ENCODE measurements around the gene TBC1D22A. TPM values are rescaled to one million over a fixed set of nuclear protein-coding genes. Genes with fewer than 3 reads are reported as not detected.

The TBC1D22A gene
- total RNA-seq, 4 donors from 2014 or later = 31.2 to 111 (median 41.8) TPM

DNA sequence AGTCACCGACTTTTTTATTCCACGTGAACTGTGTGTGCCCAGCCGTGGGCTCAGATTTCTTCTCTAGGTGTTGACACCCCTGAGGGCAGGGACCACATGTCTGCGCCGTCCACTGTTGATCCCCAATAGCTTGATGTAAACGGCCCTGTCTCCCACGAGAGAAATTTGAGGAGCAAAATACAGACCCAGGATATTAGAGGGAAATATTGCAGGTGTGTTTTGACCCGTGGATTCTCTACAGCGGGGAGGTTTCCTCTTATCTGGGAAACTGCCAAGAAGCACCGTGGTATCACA lies 437.5 kb downstream of the TBC1D22A start:
- intact Hi-C loops (cut with DNase I; ENCODE audit: low total_unique reads) = no loop called here
- no peak for DNase-seq
- TF ChIP-seq POLR2AphosphoS5 (IDR thresholded peaks at IDR 0.05) (no peak), POLR2A (IDR thresholded peaks at IDR 0.05) (no peak), EP300 (IDR thresholded peaks at IDR 0.05; ENCODE audit: low read depth) (no peak)
- TF ChIP-seq, protein P1, sequence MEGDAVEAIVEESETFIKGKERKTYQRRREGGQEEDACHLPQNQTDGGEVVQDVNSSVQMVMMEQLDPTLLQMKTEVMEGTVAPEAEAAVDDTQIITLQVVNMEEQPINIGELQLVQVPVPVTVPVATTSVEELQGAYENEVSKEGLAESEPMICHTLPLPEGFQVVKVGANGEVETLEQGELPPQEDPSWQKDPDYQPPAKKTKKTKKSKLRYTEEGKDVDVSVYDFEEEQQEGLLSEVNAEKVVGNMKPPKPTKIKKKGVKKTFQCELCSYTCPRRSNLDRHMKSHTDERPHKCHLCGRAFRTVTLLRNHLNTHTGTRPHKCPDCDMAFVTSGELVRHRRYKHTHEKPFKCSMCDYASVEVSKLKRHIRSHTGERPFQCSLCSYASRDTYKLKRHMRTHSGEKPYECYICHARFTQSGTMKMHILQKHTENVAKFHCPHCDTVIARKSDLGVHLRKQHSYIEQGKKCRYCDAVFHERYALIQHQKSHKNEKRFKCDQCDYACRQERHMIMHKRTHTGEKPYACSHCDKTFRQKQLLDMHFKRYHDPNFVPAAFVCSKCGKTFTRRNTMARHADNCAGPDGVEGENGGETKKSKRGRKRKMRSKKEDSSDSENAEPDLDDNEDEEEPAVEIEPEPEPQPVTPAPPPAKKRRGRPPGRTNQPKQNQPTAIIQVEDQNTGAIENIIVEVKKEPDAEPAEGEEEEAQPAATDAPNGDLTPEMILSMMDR (IDR thresholded peaks at IDR 0.05) = no peak
- WGBS, 2 donors (ENCODE audit: low coverage in 1 of 2) = 65% methylated on average over 10 of the region's 10 CpGs; no CpG with 5 or more reads in 1 of the 2 donors
- Histone ChIP-seq H3K27me3 (peaks cover 2% of the 10 kb centered on the region), H3K9me3 (no peaks in the 10 kb centered on the region), H3K4me1 (no peaks in the 10 kb centered on the region), H3K36me3 (no peaks in the 10 kb centered on the region), H3K27ac (no peak overlapping the region), H3K4me3 (no peak overlapping the region)
- in situ Hi-C loops (cut with MboI; ENCODE audit: low pct_ligation_motif_present in 1 of 4, low pct_unique_long_range_greater_than_20kb in 1 of 4, low sequenced_read_pairs in 3 of 4) = no loop called here

DNA sequence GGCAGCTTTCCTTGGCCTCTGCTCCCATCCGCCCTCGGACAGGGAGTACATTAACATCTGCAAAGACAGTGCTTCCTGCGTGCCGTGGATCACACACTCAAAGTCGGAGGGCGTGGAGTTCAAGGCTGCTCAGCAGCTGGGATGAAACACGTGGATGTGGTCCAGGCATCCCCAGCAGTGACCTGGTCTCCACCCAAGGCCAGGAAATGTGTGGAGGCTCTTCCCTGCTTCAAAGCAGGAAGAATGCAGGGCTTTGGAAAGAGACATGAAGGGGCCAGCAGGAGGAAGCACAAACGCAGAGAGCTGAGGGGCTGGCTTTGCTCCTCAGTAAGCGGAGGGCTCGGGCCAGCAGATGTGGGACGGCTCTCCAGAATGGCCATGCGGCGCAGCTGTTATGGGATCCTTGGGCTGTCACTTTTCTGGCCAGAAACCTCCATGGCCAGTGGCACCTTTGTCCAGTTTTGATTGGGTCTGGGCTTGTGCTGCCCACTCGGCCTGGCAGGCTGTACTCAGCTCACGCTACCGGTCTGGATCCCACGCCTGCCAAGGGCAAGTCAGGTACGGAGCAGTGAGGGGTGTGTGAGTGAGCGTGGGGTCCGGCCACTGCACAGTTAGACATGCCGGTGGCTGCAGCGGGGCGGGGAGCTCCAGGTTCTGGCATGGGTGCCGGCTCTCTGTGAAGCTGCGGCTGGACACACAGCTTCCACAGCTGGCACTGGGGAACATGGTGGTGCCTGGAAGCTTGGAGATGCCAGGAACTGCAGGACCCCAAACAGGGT lies 438.0 kb downstream of the TBC1D22A start:
- DNase-seq = no peak
- TF ChIP-seq, protein P1 (IDR thresholded peaks at IDR 0.05) = no peak
- TF ChIP-seq EP300 (IDR thresholded peaks at IDR 0.05; ENCODE audit: low read depth) = no peak
- no peak for TF ChIP-seq POLR2AphosphoS5 (IDR thresholded peaks at IDR 0.05)
- TF ChIP-seq POLR2A (IDR thresholded peaks at IDR 0.05) = no peak
- in situ Hi-C loops (cut with MboI; ENCODE audit: low pct_ligation_motif_present in 1 of 4, low pct_unique_long_range_greater_than_20kb in 1 of 4, low sequenced_read_pairs in 3 of 4) (no loop called here), intact Hi-C loops (cut with DNase I; ENCODE audit: low total_unique reads) (no loop called here)
- Histone ChIP-seq H3K27me3 (peaks cover 2% of the 10 kb centered on the region), H3K9me3 (no peaks in the 10 kb centered on the region), H3K27ac (no peak overlapping the region), H3K4me1 (no peaks in the 10 kb centered on the region), H3K4me3 (no peak overlapping the region), H3K36me3 (no peaks in the 10 kb centered on the region)
- WGBS, 2 donors (ENCODE audit: low coverage in 1 of 2) = 72% methylated on average over 25 of the region's 25 CpGs; no CpG with 5 or more reads in 1 of the 2 donors

DNA sequence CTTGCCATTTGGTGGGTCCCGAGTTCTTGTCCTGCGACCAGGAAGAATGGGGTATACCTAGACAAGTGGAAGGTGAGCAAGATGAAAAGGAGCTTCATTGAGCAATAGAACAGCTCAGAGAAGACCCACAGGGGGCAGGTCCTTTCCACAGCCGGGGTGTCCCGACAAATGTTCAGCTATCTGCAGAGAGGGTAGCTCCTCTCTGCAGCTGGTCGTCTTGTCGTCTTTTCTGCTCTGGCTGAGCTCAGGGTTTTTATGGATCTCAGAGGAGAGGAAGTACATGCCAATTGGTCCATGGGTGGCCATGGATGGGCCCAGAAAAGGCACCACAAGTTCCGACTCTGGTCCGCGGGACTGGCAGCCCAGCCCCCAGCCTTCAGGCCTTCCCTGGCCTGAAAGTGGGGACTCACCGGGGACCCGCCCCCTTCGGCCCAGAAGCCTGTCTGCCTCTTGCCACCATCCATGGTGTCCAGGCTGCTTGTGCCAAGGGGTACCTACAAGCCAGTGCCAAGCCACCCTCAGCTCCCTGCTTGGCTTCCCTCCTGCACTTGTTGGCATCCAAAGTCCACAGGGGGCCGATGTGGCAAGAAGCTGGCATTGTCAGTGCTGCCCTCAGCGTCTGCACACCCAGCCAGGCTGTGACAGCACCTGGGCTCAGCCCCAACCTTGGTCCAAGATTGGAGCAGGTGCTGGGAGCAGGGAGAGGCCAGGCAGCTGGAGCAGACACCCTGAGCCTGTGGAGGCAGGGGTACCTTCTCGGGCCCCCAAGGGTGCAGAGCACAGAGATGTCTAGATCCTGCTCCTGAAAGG lies 438.9 kb downstream of the TBC1D22A start:
- intact Hi-C loops (cut with DNase I; ENCODE audit: low total_unique reads) (no loop called here), in situ Hi-C loops (cut with MboI; ENCODE audit: low pct_ligation_motif_present in 1 of 4, low pct_unique_long_range_greater_than_20kb in 1 of 4, low sequenced_read_pairs in 3 of 4) (no loop called here)
- TF ChIP-seq POLR2AphosphoS5 (IDR thresholded peaks at IDR 0.05) (no peak), POLR2A (IDR thresholded peaks at IDR 0.05) (no peak), EP300 (IDR thresholded peaks at IDR 0.05; ENCODE audit: low read depth) (no peak)
- TF ChIP-seq, protein P1 (IDR thresholded peaks at IDR 0.05) = no peak
- no peaks in the 10 kb centered on the region for H3K4me1 ChIP-seq
- H3K36me3 ChIP-seq = no peaks in the 10 kb centered on the region
- peaks cover 2% of the 10 kb centered on the region for H3K27me3 ChIP-seq
- WGBS, 2 donors (ENCODE audit: low coverage in 1 of 2) = 85% methylated on average over 14 of the region's 15 CpGs; no CpG with 5 or more reads in 1 of the 2 donors
- no peaks in the 10 kb centered on the region for H3K9me3 ChIP-seq
- DNase-seq = no peak
- H3K4me3 ChIP-seq = no peak overlapping the region
- no peak overlapping the region for H3K27ac ChIP-seq

DNA sequence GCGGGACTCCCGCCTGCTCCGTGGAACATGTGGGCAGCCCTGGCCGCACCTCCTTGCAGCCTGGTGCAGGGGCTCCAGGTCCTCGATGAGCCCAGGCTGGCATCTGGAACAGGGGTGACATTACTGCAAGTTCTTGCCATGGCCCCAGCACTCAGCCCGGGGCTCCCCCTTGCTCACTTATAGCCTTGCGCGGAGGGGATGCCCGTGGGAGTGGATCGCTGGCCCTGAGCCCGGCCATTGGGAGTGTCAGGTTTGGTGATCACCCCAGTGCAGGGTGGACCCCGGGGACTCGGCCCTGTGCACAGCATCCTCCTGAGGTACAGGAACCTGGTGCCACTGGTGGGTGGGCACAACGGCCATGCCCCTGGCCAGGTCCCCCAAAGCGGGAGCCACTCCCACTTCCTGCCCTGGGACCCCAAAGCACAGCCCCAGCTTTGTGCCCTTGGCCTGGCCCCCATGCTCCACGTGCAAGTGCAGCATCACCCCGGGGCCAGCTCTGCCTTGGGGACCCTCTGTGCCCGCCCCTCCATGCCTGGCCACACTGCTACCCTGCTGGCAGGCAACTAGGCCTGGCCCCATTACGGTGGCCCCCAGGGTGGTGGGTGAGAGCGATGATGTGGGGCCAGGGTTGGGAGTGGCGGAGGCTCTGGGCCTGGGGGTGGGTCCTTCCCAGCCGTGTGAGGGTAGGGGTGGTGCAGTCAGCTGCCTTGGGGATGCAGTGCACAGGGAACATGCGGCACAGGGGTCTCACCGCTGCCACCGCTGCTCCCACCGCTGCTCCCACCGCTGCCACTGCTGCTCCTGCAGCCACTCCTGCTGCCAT lies 439.8 kb downstream of the TBC1D22A start:
- no peak for DNase-seq
- 90% methylated on average over 23 of the region's 27 CpGs; no CpG with 5 or more reads in 1 of the 2 donors for WGBS, 2 donors (ENCODE audit: low coverage in 1 of 2)
- Histone ChIP-seq H3K27me3 (peaks cover 2% of the 10 kb centered on the region), H3K9me3 (no peaks in the 10 kb centered on the region), H3K27ac (no peak overlapping the region), H3K36me3 (no peaks in the 10 kb centered on the region), H3K4me3 (no peak overlapping the region), H3K4me1 (no peaks in the 10 kb centered on the region)
- in situ Hi-C loops (cut with MboI; ENCODE audit: low pct_ligation_motif_present in 1 of 4, low pct_unique_long_range_greater_than_20kb in 1 of 4, low sequenced_read_pairs in 3 of 4) = no loop called here
- intact Hi-C loops (cut with DNase I; ENCODE audit: low total_unique reads) = no loop called here
- TF ChIP-seq POLR2A (IDR thresholded peaks at IDR 0.05) = no peak
- no peak for TF ChIP-seq POLR2AphosphoS5 (IDR thresholded peaks at IDR 0.05)
- no peak for TF ChIP-seq EP300 (IDR thresholded peaks at IDR 0.05; ENCODE audit: low read depth)

Data from transverse colon (tissue), 4 donors.